ENCODE data around the gene PSME3IP1. TPM values are rescaled to one million over a fixed set of nuclear protein-coding genes. Genes with fewer than 3 reads are reported as not detected.

The PSME3IP1 gene, protein sequence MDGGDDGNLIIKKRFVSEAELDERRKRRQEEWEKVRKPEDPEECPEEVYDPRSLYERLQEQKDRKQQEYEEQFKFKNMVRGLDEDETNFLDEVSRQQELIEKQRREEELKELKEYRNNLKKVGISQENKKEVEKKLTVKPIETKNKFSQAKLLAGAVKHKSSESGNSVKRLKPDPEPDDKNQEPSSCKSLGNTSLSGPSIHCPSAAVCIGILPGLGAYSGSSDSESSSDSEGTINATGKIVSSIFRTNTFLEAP
- total RNA-seq, result 10 to 100 TPM; 56.0 to 56.1 TPM
- long read RNA-seq, donor 1, partial matches to known transcripts, result 1 of 12 reads
- long read RNA-seq, donor 1, other reads (novel, unspliced or antisense), result 9 of 12 reads
- long read RNA-seq, donor 2, transcript FAM192A-218 (7 exons, 1,086 nt), result minor isoform, 6 of 62 reads
- long read RNA-seq, donor 2, transcript FAM192A-201 (7 exons, 2,848 nt), result major isoform, 24 of 62 reads
- long read RNA-seq, donor 2, partial matches to known transcripts, result 5 of 62 reads
- long read RNA-seq, donor 2, other reads (novel, unspliced or antisense), result 27 of 62 reads

DNA sequence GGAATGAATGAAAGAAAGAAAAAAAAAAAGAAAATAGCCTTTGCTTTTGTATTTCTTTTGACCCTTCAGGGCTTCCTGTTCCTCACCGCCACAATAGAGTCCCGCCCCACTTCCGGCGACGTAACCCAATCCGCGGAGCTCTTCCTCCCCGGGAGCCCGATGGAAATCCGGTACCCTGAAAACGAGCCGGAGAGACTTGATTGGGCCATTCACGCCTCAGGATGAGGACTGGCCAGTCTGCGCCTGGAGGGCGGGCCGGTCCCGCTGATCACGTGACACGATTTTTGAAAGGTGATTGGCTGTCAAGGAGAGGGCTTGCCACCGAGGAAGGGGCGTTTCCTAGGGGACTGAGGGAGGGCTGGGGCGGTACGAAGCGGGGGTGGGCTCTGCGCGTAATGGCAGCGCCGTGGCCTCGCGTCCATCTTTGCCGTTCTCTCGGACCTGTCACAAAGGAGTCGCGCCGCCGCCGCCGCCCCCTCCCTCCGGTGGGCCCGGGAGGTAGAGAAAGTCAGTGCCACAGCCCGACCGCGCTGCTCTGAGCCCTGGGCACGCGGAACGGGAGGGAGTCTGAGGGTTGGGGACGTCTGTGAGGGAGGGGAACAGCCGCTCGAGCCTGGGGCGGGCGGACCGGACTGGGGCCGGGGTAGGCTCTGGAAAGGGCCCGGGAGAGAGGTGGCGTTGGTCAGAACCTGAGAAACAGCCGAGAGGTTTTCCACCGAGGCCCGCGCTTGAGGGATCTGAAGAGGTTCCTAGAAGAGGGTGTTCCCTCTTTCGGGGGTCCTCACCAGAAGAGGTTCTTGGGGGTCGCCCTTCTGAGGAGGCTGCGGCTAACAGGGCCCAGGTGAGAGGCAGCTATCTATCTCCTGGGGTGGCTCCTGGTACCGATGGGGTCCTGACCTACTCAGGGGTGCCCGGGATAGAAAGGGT is at the start of gene PSME3IP1, which contains the start of gene RSPRY1:
Gene PSME3IP1 (minus strand): TSS at position 95 of the 927 bp plus-strand sequence. CDS start 12,185 bp downstream, outside the sequence.
Gene RSPRY1 (plus strand): TSS at position 385 of the 927 bp plus-strand sequence. CDS start 18,330 bp downstream, outside the sequence.
- intact Hi-C loops (cut with DNase I), result no loop called here
- DNase-seq (ENCODE audit: low spot score), result peak; percentile 99

GRCh38 chr16:57235128-57236021 is 49.5 kb upstream of the PSME3IP1 start:
- intact Hi-C loops (cut with DNase I), result no loop called here
- no peak for DNase-seq (ENCODE audit: low spot score)

- no peak for DNase-seq (ENCODE audit: low spot score)
- intact Hi-C loops (cut with DNase I), result no loop called here
Observed at GRCh38 chr16:57234707-57235092, 48.9 kb upstream of the PSME3IP1 start.

DNA sequence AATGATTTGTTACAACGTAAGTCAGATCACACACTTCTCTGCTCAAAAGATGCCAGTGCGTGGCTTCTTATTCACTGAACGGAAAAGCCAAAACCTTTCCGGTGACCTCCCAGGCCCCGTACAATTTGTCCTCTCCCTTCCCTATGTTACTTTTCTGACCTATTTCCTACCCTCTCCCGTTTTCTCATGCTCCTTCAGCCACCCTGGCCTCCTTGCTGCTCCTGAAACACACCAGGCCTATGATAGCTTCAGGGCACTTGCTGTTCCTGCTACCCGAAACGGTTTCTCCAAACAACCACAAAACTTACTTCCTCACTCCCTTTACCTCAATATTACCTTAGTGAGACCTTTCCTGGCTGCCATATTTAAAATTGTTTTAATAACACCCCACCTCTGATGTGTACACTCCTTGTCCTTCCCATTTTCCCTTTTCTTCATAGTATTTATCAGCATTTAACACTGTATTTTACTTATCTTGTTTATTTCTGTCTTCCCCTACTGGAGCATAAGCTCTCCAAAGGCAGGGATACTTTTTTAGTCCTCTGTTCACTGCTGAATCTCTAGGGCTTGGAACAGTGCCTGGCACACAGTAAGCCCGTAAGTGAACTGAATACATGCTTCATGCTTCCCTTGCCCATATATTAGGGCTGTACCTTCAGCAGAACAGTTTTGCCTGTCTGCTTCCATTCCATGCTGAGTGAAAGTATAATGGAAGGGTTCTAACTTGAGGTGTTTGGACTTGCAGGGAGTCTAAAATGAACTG is 48.3 kb upstream of the PSME3IP1 start:
- no peak for DNase-seq (ENCODE audit: low spot score)
- intact Hi-C loops (cut with DNase I), result no loop called here

- no peak for DNase-seq (ENCODE audit: low spot score)
- intact Hi-C loops (cut with DNase I), result no loop called here
Observed at GRCh38 chr16:57231821-57232350, 46.0 kb upstream of the PSME3IP1 start.

- no peak for DNase-seq (ENCODE audit: low spot score)
- intact Hi-C loops (cut with DNase I), result no loop called here
Observed at GRCh38 chr16:57229079-57229478, 43.2 kb upstream of the PSME3IP1 start.

DNA sequence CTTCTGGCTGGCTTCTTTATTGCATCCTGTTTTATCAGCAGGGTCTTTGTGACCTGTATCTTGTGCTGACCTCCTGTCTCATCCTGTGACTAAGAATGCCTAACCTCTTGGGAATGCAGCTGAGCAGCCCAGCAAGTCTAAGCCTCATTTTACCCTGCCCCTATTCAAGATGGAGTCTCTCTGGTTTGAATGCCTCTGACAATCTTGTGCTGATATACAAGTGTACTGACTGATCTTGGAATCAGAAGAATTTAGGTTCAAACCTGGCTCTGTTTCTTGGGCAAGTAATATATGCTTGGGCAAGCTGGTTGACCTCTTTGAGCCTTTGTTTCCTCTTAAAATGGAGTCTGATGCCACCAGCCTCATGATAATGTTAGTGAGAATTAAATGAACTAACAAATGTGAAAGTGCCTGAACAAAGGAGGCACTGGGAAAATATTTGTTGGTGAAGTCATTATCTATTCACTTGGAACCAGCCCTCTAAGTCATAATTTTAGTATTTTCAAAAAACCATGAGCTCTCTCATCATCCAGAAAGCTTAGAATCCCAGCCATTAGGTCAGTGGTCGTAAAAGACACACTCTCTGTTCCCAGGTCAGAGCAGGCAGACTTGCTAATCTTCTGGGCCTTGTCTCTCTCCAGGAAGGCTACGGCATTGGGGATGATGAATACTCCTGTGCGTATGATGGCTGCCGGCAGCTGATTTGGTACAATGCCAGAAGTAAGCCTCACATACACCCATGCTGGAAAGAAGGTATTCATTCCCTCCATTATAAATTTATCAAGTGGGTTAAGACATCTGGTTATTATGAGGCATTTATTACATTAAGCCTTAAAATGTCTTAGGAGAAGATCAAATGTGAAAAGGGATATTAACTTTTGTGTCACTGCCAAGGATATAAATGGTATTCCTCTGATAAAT is 41.1 kb upstream of the PSME3IP1 start:
- intact Hi-C loops (cut with DNase I), result loop anchor here in 1 of 2 donors (2.0 kb wide), 1 partner anchor 202 kb away; no protein-coding TSS in a partner anchor

DNA sequence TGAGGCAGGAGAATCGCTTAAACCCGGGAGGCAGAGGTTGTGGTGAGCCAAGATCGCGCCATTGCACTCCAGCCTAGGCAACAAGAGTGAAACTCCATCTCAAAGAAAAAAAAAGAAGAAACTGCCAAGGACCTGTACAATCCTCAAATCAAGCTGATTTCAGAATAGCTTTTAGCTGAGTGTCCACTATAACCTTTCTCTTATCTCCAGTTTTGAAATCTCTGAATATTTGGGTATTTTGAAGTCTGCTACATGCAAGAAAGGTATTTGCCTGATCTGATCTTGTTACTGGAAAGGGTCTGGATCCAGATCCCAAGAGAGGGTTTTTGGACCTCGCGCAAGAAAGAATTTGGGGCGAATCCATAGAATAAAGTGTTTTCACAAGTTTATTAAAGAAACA is 40.1 kb upstream of the PSME3IP1 start:
- intact Hi-C loops (cut with DNase I), result loop anchor here in 1 of 2 donors (2.0 kb wide), 1 partner anchor 203 kb away; no protein-coding TSS in a partner anchor
- DNase-seq (ENCODE audit: low spot score), result no peak

More for the DNA sequence above, 41.1 kb upstream of the PSME3IP1 start:
- DNase-seq (ENCODE audit: low spot score), result no peak

GRCh38 chr16:57224651-57225335 is 39.0 kb upstream of the PSME3IP1 start:
- no peak for DNase-seq (ENCODE audit: low spot score)
- intact Hi-C loops (cut with DNase I), result no loop called here

GRCh38 chr16:57223057-57223456 is 37.2 kb upstream of the PSME3IP1 start:
- intact Hi-C loops (cut with DNase I), result no loop called here
- DNase-seq (ENCODE audit: low spot score), result no peak

GRCh38 chr16:57216968-57217367 is 31.1 kb upstream of the PSME3IP1 start:
- intact Hi-C loops (cut with DNase I), result no loop called here
- no peak for DNase-seq (ENCODE audit: low spot score)

GRCh38 chr16:57213462-57213861 is 27.6 kb upstream of the PSME3IP1 start:
- intact Hi-C loops (cut with DNase I), result no loop called here
- no peak for DNase-seq (ENCODE audit: low spot score)

- intact Hi-C loops (cut with DNase I), result no loop called here
Observed at GRCh38 chr16:57209780-57210179, 23.9 kb upstream of the PSME3IP1 start.

DNA sequence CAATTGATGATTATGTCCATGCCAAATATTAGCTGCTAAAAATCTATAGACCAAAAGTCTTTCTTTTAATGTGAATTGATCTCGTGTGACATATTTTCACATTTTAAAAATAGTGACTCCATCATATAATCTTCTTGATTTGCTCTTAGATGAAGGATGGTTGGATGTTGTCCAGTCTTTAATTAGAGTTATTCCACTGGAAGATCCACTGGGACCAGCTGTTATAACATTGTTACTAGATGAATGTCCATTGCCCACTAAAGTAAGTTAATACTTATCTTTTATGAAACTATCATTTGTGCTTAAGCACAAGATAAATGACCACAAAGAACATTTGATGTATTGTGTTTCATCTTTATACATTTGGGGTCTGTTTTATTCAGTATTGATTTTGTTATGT is 23.1 kb upstream of the PSME3IP1 start:
- no peak for DNase-seq (ENCODE audit: low spot score)
- intact Hi-C loops (cut with DNase I), result no loop called here

More at GRCh38 chr16:57209780-57210179, 23.9 kb upstream of the PSME3IP1 start:
- DNase-seq (ENCODE audit: low spot score), result no peak

- intact Hi-C loops (cut with DNase I), result no loop called here
- DNase-seq (ENCODE audit: low spot score), result no peak
Observed at GRCh38 chr16:57204675-57205074, 18.8 kb upstream of the PSME3IP1 start.

DNA sequence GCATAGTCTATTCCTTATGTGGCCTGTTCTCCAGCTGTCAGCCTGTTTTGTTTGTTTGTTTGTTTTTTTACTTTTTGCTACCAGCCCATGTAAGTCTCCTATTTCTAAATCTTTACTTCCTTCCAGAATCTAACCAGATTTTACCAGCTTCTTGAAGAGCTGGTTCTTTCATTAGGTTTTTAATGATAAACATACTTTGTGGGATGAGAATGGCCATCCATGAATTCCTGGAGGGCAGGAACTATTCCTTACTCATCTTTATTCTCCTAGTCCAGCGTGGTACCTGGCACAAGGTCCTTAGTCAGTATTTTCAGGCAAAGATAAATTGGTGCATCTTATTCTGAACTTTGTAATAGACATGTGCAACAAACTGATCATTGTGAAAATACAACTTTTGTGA is 17.6 kb upstream of the PSME3IP1 start:
- no peak for DNase-seq (ENCODE audit: low spot score)
- intact Hi-C loops (cut with DNase I), result no loop called here
